ENCODE measurements around the gene RDX.

DNA sequence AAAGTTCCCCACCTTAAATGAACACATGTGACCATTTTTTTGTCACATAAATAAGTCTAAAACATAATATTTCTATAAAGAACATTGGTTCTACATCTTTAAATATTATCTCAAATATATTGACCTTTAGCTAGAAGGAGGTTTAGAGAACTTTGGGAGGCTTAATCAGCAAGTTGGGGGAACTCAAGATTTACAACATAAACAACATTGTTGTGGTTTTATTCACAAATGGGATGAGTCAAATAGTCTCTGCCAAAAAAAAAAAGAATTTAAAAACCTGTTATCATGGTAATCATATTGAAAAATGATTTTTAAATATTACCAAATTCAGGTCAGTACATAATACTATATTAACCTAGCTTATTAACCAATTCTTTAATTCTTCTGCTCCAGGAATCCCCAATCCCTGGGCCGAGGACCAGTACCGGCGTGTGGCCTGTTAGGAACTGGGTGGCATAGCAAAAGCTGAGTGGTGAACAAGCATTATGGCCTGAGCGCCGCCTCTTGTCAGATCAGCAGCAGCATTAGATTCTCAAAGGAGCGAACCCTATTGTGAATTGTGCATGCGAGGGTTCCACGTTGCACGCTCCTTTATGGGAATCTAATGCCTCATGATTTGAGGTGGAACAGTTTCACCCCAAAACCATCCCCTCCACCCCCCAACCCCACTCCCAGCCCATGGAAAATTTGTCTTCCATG, 98.2 kb downstream of the RDX start:
- no peak for TF ChIP-seq ZFX (IDR thresholded peaks at IDR 0.05; ENCODE audit: borderline replicate concordance)
- TF ChIP-seq, protein P1, sequence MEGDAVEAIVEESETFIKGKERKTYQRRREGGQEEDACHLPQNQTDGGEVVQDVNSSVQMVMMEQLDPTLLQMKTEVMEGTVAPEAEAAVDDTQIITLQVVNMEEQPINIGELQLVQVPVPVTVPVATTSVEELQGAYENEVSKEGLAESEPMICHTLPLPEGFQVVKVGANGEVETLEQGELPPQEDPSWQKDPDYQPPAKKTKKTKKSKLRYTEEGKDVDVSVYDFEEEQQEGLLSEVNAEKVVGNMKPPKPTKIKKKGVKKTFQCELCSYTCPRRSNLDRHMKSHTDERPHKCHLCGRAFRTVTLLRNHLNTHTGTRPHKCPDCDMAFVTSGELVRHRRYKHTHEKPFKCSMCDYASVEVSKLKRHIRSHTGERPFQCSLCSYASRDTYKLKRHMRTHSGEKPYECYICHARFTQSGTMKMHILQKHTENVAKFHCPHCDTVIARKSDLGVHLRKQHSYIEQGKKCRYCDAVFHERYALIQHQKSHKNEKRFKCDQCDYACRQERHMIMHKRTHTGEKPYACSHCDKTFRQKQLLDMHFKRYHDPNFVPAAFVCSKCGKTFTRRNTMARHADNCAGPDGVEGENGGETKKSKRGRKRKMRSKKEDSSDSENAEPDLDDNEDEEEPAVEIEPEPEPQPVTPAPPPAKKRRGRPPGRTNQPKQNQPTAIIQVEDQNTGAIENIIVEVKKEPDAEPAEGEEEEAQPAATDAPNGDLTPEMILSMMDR (IDR thresholded peaks at IDR 0.05): no peak
